Keratinocyte (primary cell): ENCODE measurements around the gene TCERG1L. TPM values are rescaled to one million over a fixed set of nuclear protein-coding genes. Genes with fewer than 3 reads are reported as not detected.

Source experiments
- DNase-seq: peaks from one replicate; pipeline ENCODE4 v3.0.0-alpha.2; 2011; ENCODE audit warnings: low read depth, missing footprints, low spot score
- FAIRE-seq: peaks from 2 replicates; lab custom pipeline; 2011; peaks lifted over from hg19 to GRCh38; lab: Jason Lieb, UNC
- H2AFZ ChIP-seq: 2 replicates; pipeline ENCODE4 v1.6.0; 2012; ENCODE audit warnings: low read length, control low read depth, inconsistent platforms; ENCODE audit not compliant: control insufficient read depth
- H3K27ac ChIP-seq: 2 replicates; pipeline ENCODE4 v1.5.1; 2011; ENCODE audit warnings: low read length; ENCODE audit not compliant: control insufficient read depth, insufficient read depth
- H3K27me3 ChIP-seq: 3 replicates; pipeline ENCODE4 v1.6.0; 2011; ENCODE audit warnings: low read length; ENCODE audit not compliant: control insufficient read depth, insufficient read depth; ENCODE audit errors: extremely low read depth
- H3K36me3 ChIP-seq, 2 experiments: 2 replicates in 1 of 2; 3 replicates in 1 of 2; pipeline ENCODE4 v1.5.1; 2011; ENCODE audit warnings: low read length in 2 of 2, mild to moderate bottlenecking in 1 of 2; ENCODE audit not compliant: control insufficient read depth in 2 of 2, insufficient read depth in 2 of 2; ENCODE audit errors: extremely low read depth in 1 of 2
- H3K4me1 ChIP-seq: 3 replicates; pipeline ENCODE4 v1.5.1; 2011; ENCODE audit warnings: low read length; ENCODE audit not compliant: control insufficient read depth, insufficient read depth; ENCODE audit errors: extremely low read depth
- H3K4me2 ChIP-seq: 3 replicates; pipeline ENCODE4 v1.6.0; 2011; ENCODE audit warnings: low read depth, low read length; ENCODE audit not compliant: control insufficient read depth, insufficient read depth; ENCODE audit errors: extremely low read depth
- H3K4me3 ChIP-seq, 3 experiments: fragments of 200-600 bp in 1 of 3; sonication (generic) in 1 of 3; 2 replicates in 2 of 3; 3 replicates in 1 of 3; pipeline ENCODE4 v1.5.1; 2011 to 2016; ENCODE audit warnings: low read length in 3 of 3, mild to moderate bottlenecking in 3 of 3, control low read depth in 2 of 3, inconsistent platforms in 1 of 3, low read depth in 1 of 3, mixed read lengths in 1 of 3, mixed run types in 1 of 3, moderate library complexity in 1 of 3; ENCODE audit not compliant: control insufficient read depth in 2 of 3, insufficient read depth in 2 of 3; ENCODE audit errors: extremely low read depth in 1 of 3
- H3K79me2 ChIP-seq: 2 replicates; pipeline ENCODE4 v1.6.0; 2012; ENCODE audit warnings: low read length; ENCODE audit not compliant: control insufficient read depth, insufficient read depth
- H3K9ac ChIP-seq: 3 replicates; pipeline ENCODE4 v1.6.0; 2011; ENCODE audit warnings: low read length; ENCODE audit not compliant: control insufficient read depth, insufficient read depth; ENCODE audit errors: extremely low read depth
- H3K9me1 ChIP-seq: 3 replicates; pipeline ENCODE4 v1.6.0; 2011; ENCODE audit warnings: low read length; ENCODE audit not compliant: control insufficient read depth, insufficient read depth; ENCODE audit errors: extremely low read depth
- H3K9me3 ChIP-seq: 2 replicates; pipeline ENCODE4 v1.5.1; 2012; ENCODE audit warnings: low read depth, low read length; ENCODE audit not compliant: control insufficient read depth
- H4K20me1 ChIP-seq: 3 replicates; pipeline ENCODE4 v1.6.0; 2011; ENCODE audit warnings: low read length; ENCODE audit not compliant: control insufficient read depth, insufficient read depth; ENCODE audit errors: extremely low read depth
- CTCF ChIP-seq, 3 experiments: IDR thresholded peaks in 1 of 3; conservative IDR thresholded peaks in 1 of 3; optimal IDR thresholded peaks in 1 of 3; 2 replicates in 2 of 3; 3 replicates in 1 of 3; pipeline versions ENCODE3 to v1.5.1; 2011; ENCODE audit warnings: low read length in 3 of 3, mild to moderate bottlenecking in 3 of 3, moderate library complexity in 2 of 3, control low read depth in 1 of 3, inconsistent platforms in 1 of 3; ENCODE audit not compliant: insufficient read depth in 2 of 3; ENCODE audit errors: extremely low read depth in 1 of 3
- EZH2 ChIP-seq: IDR thresholded peaks from one replicate; pipeline ENCODE4 v1.6.1; 2012; ENCODE audit warnings: inconsistent platforms, mild to moderate bottlenecking, low read length, moderate library complexity
- dilution Hi-C: fragments of 300-500 bp; cut with MboI; formaldehyde crosslinking; loops from one replicate; pipeline ENCODE4 v1.7.0; 2020; ENCODE audit warnings: low sequenced_read_pairs; ENCODE audit not compliant: extremely low pct_ligation_motif_present
- polyA plus RNA-seq, 5 experiments: library from polyadenylated mRNA; depleted of rRNA in 3 of 5; stranded (reverse) in 3 of 5; stranded (forward) in 1 of 5; unstranded in 1 of 5; fragments of >200 nt; gene quantifications; 1 replicate in 1 of 5; 2 replicates in 3 of 5; 3 replicates in 1 of 5; pipeline versions ENCODE4 v1.2.1 to v1.2.3, GENCODE V29; 2011 to 2012; ENCODE audit warnings: missing spikeins in 2 of 5, low read depth in 1 of 5, low replicate concordance in 1 of 5

TCERG1L gene
- polyA plus RNA-seq, 1 donor (not counting 4 experiments of a cell fraction or from before 2014, with no cell fraction given) = not detected

- no peak for DNase-seq
- Histone ChIP-seq H2AFZ (no peak overlapping the region), H3K9ac (no peak overlapping the region), H3K9me1 (no peaks in the 10 kb centered on the region), H3K4me2 (no peak overlapping the region), H3K4me1 (no peaks in the 10 kb centered on the region), H4K20me1 (no peaks in the 10 kb centered on the region), H3K4me3 (no peak overlapping the region), H3K9me3 (peaks cover 6% of the 10 kb centered on the region), H3K27me3 (no peaks in the 10 kb centered on the region), H3K27ac (no peak overlapping the region), H3K79me2 (no peaks in the 10 kb centered on the region), H3K36me3 (no peaks in the 10 kb centered on the region)
- TF ChIP-seq CTCF (optimal IDR thresholded peaks at IDR 0.05 in 1 of 3, IDR thresholded peaks at IDR 0.05 in 1 of 3, conservative IDR thresholded peaks at IDR 0.05 in 1 of 3; ENCODE audit: extremely low read depth in 1 of 3, insufficient read depth in 2 of 3, low read length in 3 of 3) (no peak), EZH2 (no peak)
- dilution Hi-C loops = no loop called here
- no peak for FAIRE-seq
Measured at GRCh38 chr10:131186547-131187253, 124.8 kb downstream of the TCERG1L start.

GRCh38 chr10:131184503-131184902, 127.0 kb downstream of the TCERG1L start:
- Histone ChIP-seq H3K9ac (no peak overlapping the region), H3K27ac (no peak overlapping the region), H3K9me3 (peaks cover 10% of the 10 kb centered on the region), H3K4me1 (no peaks in the 10 kb centered on the region), H3K9me1 (no peaks in the 10 kb centered on the region), H4K20me1 (no peaks in the 10 kb centered on the region), H3K27me3 (no peaks in the 10 kb centered on the region), H3K79me2 (no peaks in the 10 kb centered on the region), H2AFZ (no peak overlapping the region), H3K4me3 (no peak overlapping the region), H3K36me3 (no peaks in the 10 kb centered on the region), H3K4me2 (no peak overlapping the region)
- dilution Hi-C loops = no loop called here
- FAIRE-seq (no peak), DNase-seq (no peak)
- TF ChIP-seq CTCF (optimal IDR thresholded peaks at IDR 0.05 in 1 of 3, IDR thresholded peaks at IDR 0.05 in 1 of 3, conservative IDR thresholded peaks at IDR 0.05 in 1 of 3; ENCODE audit: extremely low read depth in 1 of 3, insufficient read depth in 2 of 3, low read length in 3 of 3) (no peak), EZH2 (no peak)
